ENCODE data around the gene VASH1. TPM values are rescaled to one million over a fixed set of nuclear protein-coding genes. Genes with fewer than 3 reads are reported as not detected.

The VASH1 gene
- total and polyA plus RNA-seq, 5 donors from 2014 or later: 0.16 to 8.2 (median 1.1) TPM

GRCh38 chr14:76810953-76811400 lies 49.7 kb downstream of the VASH1 start:
- peak in 2 of 3 donors; percentile 16 to 51 for DNase-seq
- Histone ChIP-seq H3K9me3 (ENCODE audit: control insufficient read depth in 2 of 2, low read length in 2 of 2) (no peaks in the 10 kb centered on the region), H3K4me3 (ENCODE audit: low read depth, low read length) (peak overlapping the region; percentile 84), H3K27me3 (ENCODE audit: control insufficient read depth, insufficient read depth, low read length) (no peaks in the 10 kb centered on the region), H3K4me1 (ENCODE audit: control insufficient read depth, insufficient read depth, low read length, poor library complexity, severe bottlenecking) (peaks cover 23% of the 10 kb centered on the region), H3K27ac (ENCODE audit: insufficient read depth, low read length, poor library complexity, severe bottlenecking) (no peak overlapping the region), H3K36me3 (ENCODE audit: control insufficient read depth, insufficient read depth, low read length) (peaks cover 29% of the 10 kb centered on the region)
- Mint-ChIP-seq H3K4me1 (peaks cover 13 to 39% (median 23%) of the 10 kb centered on the region in 4 donors), H3K4me3 (peak overlapping the region; percentile 95 to 100 (median 97)), H3K36me3 (peaks cover 17% of the 10 kb centered on the region), H3K27me3 (no peaks in the 10 kb centered on the region), H3K27ac (peak overlapping the region; percentile 43 to 96 (median 78)), H3K9me3 (no peaks in the 10 kb centered on the region)
- ATAC-seq (ENCODE audit: low read depth in 2 of 2): peak; percentile 10 to 28

GRCh38 chr14:76811561-76811960 lies 50.3 kb downstream of the VASH1 start:
- Mint-ChIP-seq H3K4me1 (peaks cover 11 to 39% (median 23%) of the 10 kb centered on the region in 4 donors), H3K4me3 (peak overlapping the region; percentile 95 to 100 (median 97)), H3K27me3 (no peaks in the 10 kb centered on the region), H3K27ac (peak overlapping the region in 2 of 3 donors; percentile 92 to 96), H3K36me3 (peaks cover 16% of the 10 kb centered on the region), H3K9me3 (no peaks in the 10 kb centered on the region)
- H3K36me3 ChIP-seq (ENCODE audit: control insufficient read depth, insufficient read depth, low read length): peaks cover 23% of the 10 kb centered on the region
- H3K27me3 ChIP-seq (ENCODE audit: control insufficient read depth, insufficient read depth, low read length): no peaks in the 10 kb centered on the region
- no peak for ATAC-seq (ENCODE audit: low read depth in 2 of 2)
- H3K9me3 ChIP-seq (ENCODE audit: control insufficient read depth in 2 of 2, low read length in 2 of 2): no peaks in the 10 kb centered on the region
- DNase-seq: no peak
- peaks cover 23% of the 10 kb centered on the region for H3K4me1 ChIP-seq (ENCODE audit: control insufficient read depth, insufficient read depth, low read length, poor library complexity, severe bottlenecking)
- H3K4me3 ChIP-seq (ENCODE audit: low read depth, low read length): peak overlapping the region; percentile 84
- peak overlapping the region; percentile 71 for H3K27ac ChIP-seq (ENCODE audit: insufficient read depth, low read length, poor library complexity, severe bottlenecking)

- Mint-ChIP-seq H3K4me3 (peak overlapping the region; percentile 95 to 100 (median 97)), H3K27me3 (no peaks in the 10 kb centered on the region), H3K36me3 (peaks cover 14% of the 10 kb centered on the region), H3K9me3 (no peaks in the 10 kb centered on the region), H3K4me1 (peaks cover 11 to 39% (median 23%) of the 10 kb centered on the region in 4 donors), H3K27ac (peak overlapping the region; percentile 89 to 96 (median 92))
- Histone ChIP-seq H3K27ac (ENCODE audit: insufficient read depth, low read length, poor library complexity, severe bottlenecking) (peak overlapping the region; percentile 71), H3K4me3 (ENCODE audit: low read depth, low read length) (peak overlapping the region; percentile 84), H3K9me3 (ENCODE audit: control insufficient read depth in 2 of 2, low read length in 2 of 2) (no peaks in the 10 kb centered on the region), H3K36me3 (ENCODE audit: control insufficient read depth, insufficient read depth, low read length) (peaks cover 18% of the 10 kb centered on the region), H3K4me1 (ENCODE audit: control insufficient read depth, insufficient read depth, low read length, poor library complexity, severe bottlenecking) (peaks cover 23% of the 10 kb centered on the region), H3K27me3 (ENCODE audit: control insufficient read depth, insufficient read depth, low read length) (no peaks in the 10 kb centered on the region)
- DNase-seq: peak in 1 of 3 donors; percentile 13
- no peak for ATAC-seq (ENCODE audit: low read depth in 2 of 2)
Observed at GRCh38 chr14:76812093-76812421, 50.8 kb downstream of the VASH1 start.

GRCh38 chr14:76812422-76813383 lies 51.4 kb downstream of the VASH1 start, which contains the start of gene ANGEL1:
Gene ANGEL1 (minus strand): TSS chr14:76812882. CDS start chr14:76812827, 55 bp downstream.
- Histone ChIP-seq H3K36me3 (ENCODE audit: control insufficient read depth, insufficient read depth, low read length) (peaks cover 13% of the 10 kb centered on the region), H3K4me3 (ENCODE audit: low read depth, low read length) (peak within 1 kb of the TSS; percentile 84), H3K4me1 (ENCODE audit: control insufficient read depth, insufficient read depth, low read length, poor library complexity, severe bottlenecking) (peaks cover 23% of the 10 kb centered on the region), H3K27ac (ENCODE audit: insufficient read depth, low read length, poor library complexity, severe bottlenecking) (peak within 1 kb of the TSS; percentile 71), H3K9me3 (ENCODE audit: control insufficient read depth in 2 of 2, low read length in 2 of 2) (no peaks in the 10 kb centered on the region), H3K27me3 (ENCODE audit: control insufficient read depth, insufficient read depth, low read length) (no peaks in the 10 kb centered on the region)
- no peaks in the 10 kb centered on the region for H3K27me3 Mint-ChIP-seq
- DNase-seq: peak; percentile 93 to 97 (median 96)
- no peaks in the 10 kb centered on the region for H3K9me3 Mint-ChIP-seq
- peak; percentile 89 to 94 for ATAC-seq (ENCODE audit: low read depth in 2 of 2)
- H3K4me1 Mint-ChIP-seq: peaks cover 11 to 39% (median 22%) of the 10 kb centered on the region in 4 donors
- H3K27ac Mint-ChIP-seq: peak within 1 kb of the TSS; percentile 89 to 96 (median 92)
- H3K36me3 Mint-ChIP-seq: peaks cover 12% of the 10 kb centered on the region
- peak within 1 kb of the TSS; percentile 95 to 100 (median 97) for H3K4me3 Mint-ChIP-seq

- Mint-ChIP-seq H3K27me3 (peaks cover 5% of the 10 kb centered on the region), H3K4me3 (no peak overlapping the region), H3K9me3 (no peaks in the 10 kb centered on the region), H3K36me3 (no peaks in the 10 kb centered on the region), H3K4me1 (peaks cover 11 to 28% (median 17%) of the 10 kb centered on the region in 4 donors), H3K27ac (no peak overlapping the region)
- Histone ChIP-seq H3K27me3 (ENCODE audit: control insufficient read depth, insufficient read depth, low read length) (peaks cover 7% of the 10 kb centered on the region), H3K9me3 (ENCODE audit: control insufficient read depth in 2 of 2, low read length in 2 of 2) (no peaks in the 10 kb centered on the region), H3K36me3 (ENCODE audit: control insufficient read depth, insufficient read depth, low read length) (no peaks in the 10 kb centered on the region), H3K4me3 (ENCODE audit: low read depth, low read length) (no peak overlapping the region), H3K27ac (ENCODE audit: insufficient read depth, low read length, poor library complexity, severe bottlenecking) (no peak overlapping the region), H3K4me1 (ENCODE audit: control insufficient read depth, insufficient read depth, low read length, poor library complexity, severe bottlenecking) (peaks cover 23% of the 10 kb centered on the region)
- ATAC-seq (ENCODE audit: low read depth in 2 of 2) (no peak), DNase-seq (no peak)
Observed at GRCh38 chr14:76814726-76815645, 53.7 kb downstream of the VASH1 start.

GRCh38 chr14:76820700-76821099 lies 59.4 kb downstream of the VASH1 start:
- no peak for DNase-seq
- H3K4me1 ChIP-seq (ENCODE audit: control insufficient read depth, insufficient read depth, low read length, poor library complexity, severe bottlenecking): no peaks in the 10 kb centered on the region
- H3K4me3 ChIP-seq (ENCODE audit: low read depth, low read length): no peak overlapping the region
- H3K27ac ChIP-seq (ENCODE audit: insufficient read depth, low read length, poor library complexity, severe bottlenecking): no peak overlapping the region
- no peaks in the 10 kb centered on the region for H3K36me3 ChIP-seq (ENCODE audit: control insufficient read depth, insufficient read depth, low read length)
- no peak for ATAC-seq (ENCODE audit: low read depth in 2 of 2)
- H3K27me3 Mint-ChIP-seq: peaks cover 27% of the 10 kb centered on the region
- H3K9me3 Mint-ChIP-seq: no peaks in the 10 kb centered on the region
- no peaks in the 10 kb centered on the region for H3K36me3 Mint-ChIP-seq
- peaks cover 14% of the 10 kb centered on the region for H3K27me3 ChIP-seq (ENCODE audit: control insufficient read depth, insufficient read depth, low read length)
- H3K4me1 Mint-ChIP-seq: no peaks in the 10 kb centered on the region
- H3K27ac Mint-ChIP-seq: no peak overlapping the region
- no peaks in the 10 kb centered on the region for H3K9me3 ChIP-seq (ENCODE audit: control insufficient read depth in 2 of 2, low read length in 2 of 2)
- no peak overlapping the region for H3K4me3 Mint-ChIP-seq

- DNase-seq (no peak), ATAC-seq (ENCODE audit: low read depth in 2 of 2) (no peak)
- Mint-ChIP-seq H3K27me3 (peaks cover 17% of the 10 kb centered on the region), H3K9me3 (no peaks in the 10 kb centered on the region), H3K4me1 (no peaks in the 10 kb centered on the region), H3K4me3 (peak within 1 kb of the TSS in 1 of 4 donors; percentile 30), H3K27ac (no peak within 1 kb of the TSS), H3K36me3 (no peaks in the 10 kb centered on the region)
- H3K27me3 ChIP-seq (ENCODE audit: control insufficient read depth, insufficient read depth, low read length): peaks cover 4% of the 10 kb centered on the region
- H3K9me3 ChIP-seq (ENCODE audit: control insufficient read depth in 2 of 2, low read length in 2 of 2): no peaks in the 10 kb centered on the region
- H3K4me1 ChIP-seq (ENCODE audit: control insufficient read depth, insufficient read depth, low read length, poor library complexity, severe bottlenecking): no peaks in the 10 kb centered on the region
- no peak within 1 kb of the TSS for H3K4me3 ChIP-seq (ENCODE audit: low read depth, low read length)
- H3K27ac ChIP-seq (ENCODE audit: insufficient read depth, low read length, poor library complexity, severe bottlenecking): no peak within 1 kb of the TSS
- no peaks in the 10 kb centered on the region for H3K36me3 ChIP-seq (ENCODE audit: control insufficient read depth, insufficient read depth, low read length)
Observed at GRCh38 chr14:76826122-76826521, 64.9 kb downstream of the VASH1 start, which contains the start of gene LRRC74A. Gene LRRC74A (plus strand): TSS chr14:76826408. CDS start chr14:76826698, 290 bp downstream.
